WTC11 (cell line): ENCODE data around the gene UNC13C. TPM values are rescaled to one million over a fixed set of nuclear protein-coding genes. Genes with fewer than 3 reads are reported as not detected.

Experiments
- ATAC-seq: fragments of 200-7000 bp; cut with Tn5 transposase; 2 replicates; pipeline ENCODE4 v1.10.0; 2021; ENCODE audit warnings: mild to moderate bottlenecking, moderate library complexity
- CTCF ChIA-PET: fragments of 300-600 bp; sonication (Branson Sonifier 250); formaldehyde crosslinking; loops from one replicate; lab custom pipeline; 2021; ENCODE audit warnings: antibody characterized with exemption; lab: Charles Lee
- POLR2A ChIA-PET: fragments of 350-600 bp; sonication (Branson Sonifier 250); formaldehyde crosslinking; loops from one replicate; lab custom pipeline; 2021; ENCODE audit warnings: antibody characterized with exemption; lab: Charles Lee
- DNase-seq: peaks from one replicate; pipeline ENCODE4 v3.0.0; 2021; ENCODE audit warnings: low spot score
- H3K27ac Mint-ChIP-seq: 2 replicates; pipeline ENCODE4 v1.8.0; 2021; ENCODE audit warnings: mixed read lengths
- H3K27me3 Mint-ChIP-seq: 2 replicates; pipeline ENCODE4 v1.8.0; 2021; ENCODE audit warnings: low read depth, mild to moderate bottlenecking, moderate library complexity, mixed read lengths
- H3K36me3 Mint-ChIP-seq: 2 replicates; pipeline ENCODE4 v1.8.0; 2021; ENCODE audit warnings: mixed read lengths
- H3K4me1 Mint-ChIP-seq: 2 replicates; pipeline ENCODE4 v1.8.0; 2022; ENCODE audit warnings: mixed read lengths
- H3K4me3 Mint-ChIP-seq: 2 replicates; pipeline ENCODE4 v1.8.0; 2021; ENCODE audit warnings: mild to moderate bottlenecking, moderate library complexity, mixed read lengths
- H3K9me3 Mint-ChIP-seq: 2 replicates; pipeline ENCODE4 v1.8.0; 2021; ENCODE audit warnings: mixed read lengths
- ATF1 ChIP-seq: sonication (generic); formaldehyde crosslinking; IDR thresholded peaks from 2 replicates; pipeline ENCODE4 v1.8.1; 2023; ENCODE audit warnings: mild to moderate bottlenecking, moderate library complexity, missing genetic modification reagents
- ETV6 ChIP-seq: sonication (generic); formaldehyde crosslinking; IDR thresholded peaks from 2 replicates; pipeline ENCODE4 v1.8.1; 2022; ENCODE audit warnings: mild to moderate bottlenecking, missing genetic modification reagents
- HMGA2 ChIP-seq: fragments of 250-450 bp; sonication (Bioruptor Pico); IDR thresholded peaks from 2 replicates; pipeline ENCODE4 v1.4.0; 2021; ENCODE audit warnings: mild to moderate bottlenecking, moderate library complexity
- JAZF1 ChIP-seq: fragments of 250-450 bp; sonication (Bioruptor Pico); IDR thresholded peaks from 2 replicates; pipeline ENCODE4 v1.9.0; 2021; ENCODE audit warnings: moderate library complexity, mild to moderate bottlenecking, inconsistent platforms
- JUN ChIP-seq: sonication (generic); formaldehyde crosslinking; IDR thresholded peaks from 2 replicates; pipeline ENCODE4 v1.8.0; 2023; ENCODE audit warnings: mild to moderate bottlenecking, missing genetic modification reagents
- NFE2L1 ChIP-seq: sonication (generic); formaldehyde crosslinking; IDR thresholded peaks from 2 replicates; pipeline ENCODE4 v1.8.1; 2023; ENCODE audit warnings: missing genetic modification reagents
- NR1H2 ChIP-seq: sonication (generic); formaldehyde crosslinking; IDR thresholded peaks from 2 replicates; pipeline ENCODE4 v1.9.0; 2021; ENCODE audit warnings: mild to moderate bottlenecking, moderate library complexity, missing genetic modification reagents
- OVOL2 ChIP-seq: fragments of 250-450 bp; sonication (Bioruptor Pico); IDR thresholded peaks from 2 replicates; pipeline ENCODE4 v1.9.0; 2021; ENCODE audit warnings: mild to moderate bottlenecking, borderline replicate concordance
- PRDM15 ChIP-seq: sonication (generic); formaldehyde crosslinking; IDR thresholded peaks from 2 replicates; pipeline ENCODE4 v1.8.0; 2022; ENCODE audit warnings: missing genetic modification reagents
- ZBTB21 ChIP-seq: sonication (generic); formaldehyde crosslinking; IDR thresholded peaks from 2 replicates; pipeline ENCODE4 v1.8.1; 2023; ENCODE audit warnings: mild to moderate bottlenecking, missing genetic modification reagents, borderline replicate concordance
- ZNF317 ChIP-seq: sonication (generic); formaldehyde crosslinking; IDR thresholded peaks from 2 replicates; pipeline ENCODE4 v1.8.1; 2023; ENCODE audit warnings: low read depth, mild to moderate bottlenecking, moderate library complexity, missing genetic modification reagents, borderline replicate concordance
- ZNF416 ChIP-seq: fragments of 250-450 bp; sonication (Bioruptor Pico); IDR thresholded peaks from 2 replicates; pipeline ENCODE4 v1.9.0; 2021; ENCODE audit warnings: mild to moderate bottlenecking, inconsistent platforms
- ZNF425 ChIP-seq: fragments of 250-450 bp; sonication (Bioruptor Pico); conservative IDR thresholded peaks from 2 replicates; pipeline ENCODE4 v1.9.0; 2021; ENCODE audit warnings: mild to moderate bottlenecking
- ZNF512 ChIP-seq: sonication (generic); formaldehyde crosslinking; IDR thresholded peaks from 2 replicates; pipeline ENCODE4 v1.8.1; 2022; ENCODE audit warnings: missing genetic modification reagents, borderline replicate concordance
- ZNF671 ChIP-seq: fragments of 250-450 bp; sonication (Bioruptor Pico); IDR thresholded peaks from 2 replicates; pipeline ENCODE4 v1.8.0; 2021; ENCODE audit warnings: mild to moderate bottlenecking
- ZSCAN18 ChIP-seq: fragments of 250-450 bp; sonication (Bioruptor Pico); IDR thresholded peaks from 2 replicates; pipeline ENCODE4 v2.1.2; 2022; ENCODE audit warnings: mild to moderate bottlenecking, moderate library complexity
- total RNA-seq: library from RNA; stranded (reverse); gene quantifications from 3 replicates; pipeline ENCODE4 v1.2.3, GENCODE V29; 2021
- TF ChIP-seq, protein P1 (sequence below): sonication (generic); formaldehyde crosslinking; IDR thresholded peaks from 2 replicates; pipeline ENCODE4 v1.8.1; 2022; ENCODE audit warnings: mild to moderate bottlenecking, missing genetic modification reagents, moderate library complexity, borderline replicate concordance
- TF ChIP-seq, protein P2 (sequence below): fragments of 250-450 bp; sonication (Bioruptor Pico); IDR thresholded peaks from 2 replicates; pipeline ENCODE4 v1.9.0; 2021; ENCODE audit warnings: mild to moderate bottlenecking
- TF ChIP-seq, protein P3 (sequence below): sonication (generic); formaldehyde crosslinking; conservative IDR thresholded peaks from 2 replicates; pipeline ENCODE4 v1.8.1; 2022; ENCODE audit warnings: mild to moderate bottlenecking, missing genetic modification reagents
- TF ChIP-seq, protein P4 (sequence below): fragments of 250-450 bp; sonication (Bioruptor Pico); IDR thresholded peaks from 2 replicates; pipeline ENCODE4 v1.9.0; 2021; ENCODE audit warnings: moderate library complexity, mild to moderate bottlenecking, inconsistent platforms, borderline replicate concordance

UNC13C gene
- total RNA-seq, 1 experiment from 2014 or later, result 0.07 TPM

DNA sequence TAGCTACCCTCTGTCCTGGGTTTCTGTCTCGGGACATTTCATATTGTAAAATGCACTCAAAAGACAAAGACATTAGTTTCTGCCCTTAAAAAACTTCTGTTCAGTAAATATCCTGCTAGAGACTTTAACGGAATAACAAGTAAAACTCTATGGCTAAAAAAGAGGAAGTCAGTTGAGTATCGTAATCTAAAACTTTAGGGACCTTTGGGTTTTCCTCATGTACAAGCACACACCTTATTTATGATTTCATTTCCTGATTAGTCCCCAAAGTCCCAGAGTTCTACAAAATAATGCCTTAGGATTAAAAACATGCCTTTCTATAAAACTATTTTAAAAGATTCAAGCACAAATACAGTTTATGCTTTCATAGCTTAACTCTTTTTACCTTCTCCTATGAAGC is 585.9 kb downstream of the UNC13C start:
- Mint-ChIP-seq H3K36me3 (no peaks in the 10 kb centered on the region), H3K27me3 (no peaks in the 10 kb centered on the region), H3K9me3 (no peaks in the 10 kb centered on the region), H3K4me3 (no peak overlapping the region), H3K4me1 (no peaks in the 10 kb centered on the region), H3K27ac (no peak overlapping the region)
- ChIA-PET POLR2A (no interaction called here), CTCF (no interaction called here)
- ATAC-seq (no peak), DNase-seq (no peak)
- no peak for TF ChIP-seq ZNF416 (CRISPR knock-in tag)
- TF ChIP-seq NFE2L1 (CRISPR knock-in tag), result no peak
- TF ChIP-seq, protein P1, sequence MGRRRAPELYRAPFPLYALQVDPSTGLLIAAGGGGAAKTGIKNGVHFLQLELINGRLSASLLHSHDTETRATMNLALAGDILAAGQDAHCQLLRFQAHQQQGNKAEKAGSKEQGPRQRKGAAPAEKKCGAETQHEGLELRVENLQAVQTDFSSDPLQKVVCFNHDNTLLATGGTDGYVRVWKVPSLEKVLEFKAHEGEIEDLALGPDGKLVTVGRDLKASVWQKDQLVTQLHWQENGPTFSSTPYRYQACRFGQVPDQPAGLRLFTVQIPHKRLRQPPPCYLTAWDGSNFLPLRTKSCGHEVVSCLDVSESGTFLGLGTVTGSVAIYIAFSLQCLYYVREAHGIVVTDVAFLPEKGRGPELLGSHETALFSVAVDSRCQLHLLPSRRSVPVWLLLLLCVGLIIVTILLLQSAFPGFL (CRISPR knock-in tag), result no peak
- no peak for TF ChIP-seq ETV6 (CRISPR knock-in tag)
- TF ChIP-seq, protein P2, sequence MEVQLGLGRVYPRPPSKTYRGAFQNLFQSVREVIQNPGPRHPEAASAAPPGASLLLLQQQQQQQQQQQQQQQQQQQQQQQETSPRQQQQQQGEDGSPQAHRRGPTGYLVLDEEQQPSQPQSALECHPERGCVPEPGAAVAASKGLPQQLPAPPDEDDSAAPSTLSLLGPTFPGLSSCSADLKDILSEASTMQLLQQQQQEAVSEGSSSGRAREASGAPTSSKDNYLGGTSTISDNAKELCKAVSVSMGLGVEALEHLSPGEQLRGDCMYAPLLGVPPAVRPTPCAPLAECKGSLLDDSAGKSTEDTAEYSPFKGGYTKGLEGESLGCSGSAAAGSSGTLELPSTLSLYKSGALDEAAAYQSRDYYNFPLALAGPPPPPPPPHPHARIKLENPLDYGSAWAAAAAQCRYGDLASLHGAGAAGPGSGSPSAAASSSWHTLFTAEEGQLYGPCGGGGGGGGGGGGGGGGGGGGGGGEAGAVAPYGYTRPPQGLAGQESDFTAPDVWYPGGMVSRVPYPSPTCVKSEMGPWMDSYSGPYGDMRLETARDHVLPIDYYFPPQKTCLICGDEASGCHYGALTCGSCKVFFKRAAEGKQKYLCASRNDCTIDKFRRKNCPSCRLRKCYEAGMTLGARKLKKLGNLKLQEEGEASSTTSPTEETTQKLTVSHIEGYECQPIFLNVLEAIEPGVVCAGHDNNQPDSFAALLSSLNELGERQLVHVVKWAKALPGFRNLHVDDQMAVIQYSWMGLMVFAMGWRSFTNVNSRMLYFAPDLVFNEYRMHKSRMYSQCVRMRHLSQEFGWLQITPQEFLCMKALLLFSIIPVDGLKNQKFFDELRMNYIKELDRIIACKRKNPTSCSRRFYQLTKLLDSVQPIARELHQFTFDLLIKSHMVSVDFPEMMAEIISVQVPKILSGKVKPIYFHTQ, result no peak
- no peak for TF ChIP-seq ATF1 (CRISPR knock-in tag)
- TF ChIP-seq ZNF425 (CRISPR knock-in tag), result no peak
- no peak for TF ChIP-seq ZNF512 (CRISPR knock-in tag)
- TF ChIP-seq JAZF1 (CRISPR knock-in tag), result no peak
- no peak for TF ChIP-seq ZNF317 (CRISPR knock-in tag)
- TF ChIP-seq ZSCAN18 (CRISPR knock-in tag), result no peak
- no peak for TF ChIP-seq OVOL2 (CRISPR knock-in tag)
- TF ChIP-seq JUN (CRISPR knock-in tag), result no peak
- no peak for TF ChIP-seq NR1H2 (CRISPR knock-in tag)
- TF ChIP-seq, protein P3, sequence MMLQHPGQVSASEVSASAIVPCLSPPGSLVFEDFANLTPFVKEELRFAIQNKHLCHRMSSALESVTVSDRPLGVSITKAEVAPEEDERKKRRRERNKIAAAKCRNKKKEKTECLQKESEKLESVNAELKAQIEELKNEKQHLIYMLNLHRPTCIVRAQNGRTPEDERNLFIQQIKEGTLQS (CRISPR knock-in tag), result no peak
- TF ChIP-seq PRDM15 (CRISPR knock-in tag), result no peak
- no peak for TF ChIP-seq HMGA2 (CRISPR knock-in tag)
- TF ChIP-seq ZBTB21 (CRISPR knock-in tag), result no peak
- TF ChIP-seq, protein P4, sequence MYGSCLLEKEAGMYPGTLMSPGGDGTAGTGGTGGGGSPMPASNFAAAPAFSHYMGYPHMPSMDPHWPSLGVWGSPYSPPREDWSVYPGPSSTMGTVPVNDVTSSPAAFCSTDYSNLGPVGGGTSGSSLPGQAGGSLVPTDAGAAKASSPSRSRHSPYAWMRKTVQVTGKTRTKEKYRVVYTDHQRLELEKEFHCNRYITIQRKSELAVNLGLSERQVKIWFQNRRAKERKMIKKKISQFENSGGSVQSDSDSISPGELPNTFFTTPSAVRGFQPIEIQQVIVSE (CRISPR knock-in tag), result no peak
- TF ChIP-seq ZNF671 (CRISPR knock-in tag), result no peak
